ENCODE data around the gene TENM4. TPM values are rescaled to one million over a fixed set of nuclear protein-coding genes. Genes with fewer than 3 reads are reported as not detected.

The TENM4 gene
- total RNA-seq, 1 donor from 2014 or later: 112 TPM

DNA sequence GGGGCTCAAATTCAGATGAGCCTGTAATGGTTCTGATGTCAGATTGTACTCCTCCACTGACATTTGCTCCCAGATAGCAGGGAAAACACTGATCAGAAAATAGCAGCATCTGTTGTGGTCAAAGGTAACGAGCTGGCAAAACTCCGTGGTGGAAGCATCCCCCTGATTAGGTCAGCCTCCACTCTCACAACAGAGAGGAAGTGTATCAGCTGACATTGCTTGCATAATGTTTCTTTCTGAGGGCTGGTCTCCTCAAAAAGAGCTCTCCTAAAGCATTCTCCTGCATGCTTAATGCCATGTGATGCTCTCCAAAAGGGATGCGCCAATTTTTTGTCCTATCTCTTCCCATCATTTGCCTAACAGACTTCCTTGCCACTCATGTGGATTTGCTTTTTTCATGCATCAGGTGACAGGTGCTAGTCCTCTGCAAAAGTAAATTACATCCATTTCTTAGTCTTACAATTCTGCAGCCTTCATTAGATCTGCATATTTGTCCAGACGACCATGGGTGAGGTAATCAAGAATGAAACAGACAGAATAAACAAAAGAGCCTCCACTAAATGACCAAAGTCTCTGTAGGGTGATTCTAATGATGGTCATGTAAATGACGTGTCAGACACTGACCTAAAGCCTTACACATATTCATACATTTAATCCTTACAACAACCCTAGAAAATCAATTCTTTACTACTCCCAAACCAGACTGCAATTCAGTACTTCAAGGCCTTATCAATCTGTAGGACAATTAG lies 6.4 kb upstream of the TENM4 start:
- DNase-seq: no peak

DNA sequence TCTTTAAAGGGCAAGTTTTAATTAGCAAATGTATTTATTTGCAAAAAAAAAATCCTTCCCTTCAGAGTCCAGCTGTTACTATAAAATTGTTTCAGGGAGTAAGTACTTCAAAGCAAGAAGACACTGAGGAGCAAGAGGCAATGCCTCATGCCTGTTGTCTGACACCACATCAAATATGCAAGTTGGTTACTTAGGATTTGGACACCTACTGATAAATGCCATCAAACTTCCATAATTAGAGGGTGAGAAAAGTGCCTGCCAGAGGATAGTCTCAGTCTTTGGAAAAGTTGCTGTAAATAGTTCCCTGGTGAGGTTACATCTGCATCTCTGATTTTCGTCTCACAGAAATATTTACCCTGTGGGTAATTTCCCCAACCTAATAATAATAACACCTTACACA lies 4.1 kb upstream of the TENM4 start:
- DNase-seq: no peak

DNA sequence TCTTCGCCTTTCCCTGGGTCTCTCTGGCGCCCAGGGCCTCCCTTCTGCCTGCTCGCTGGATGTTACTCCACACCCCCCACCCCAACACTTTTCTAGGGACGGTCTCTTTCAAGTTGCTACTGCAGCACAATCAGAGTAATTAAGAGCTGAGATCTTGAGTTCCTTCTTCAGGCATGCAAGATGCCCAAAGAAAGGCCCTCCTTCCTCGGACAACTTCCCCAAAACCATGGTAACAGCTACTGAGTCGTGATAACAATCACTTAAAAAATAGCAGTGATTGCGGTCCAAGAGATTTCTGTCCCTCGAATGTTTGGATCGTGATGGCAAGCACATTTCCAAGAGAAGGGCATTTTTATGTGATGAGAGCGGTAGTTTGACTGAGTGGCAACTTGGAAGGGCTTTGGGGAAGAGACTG lies 638 bp upstream of the TENM4 start:
- DNase-seq: no peak

GRCh38 chr11:79439886-79440570 lies 802 bp downstream of the TENM4 start:
- DNase-seq: no peak

DNA sequence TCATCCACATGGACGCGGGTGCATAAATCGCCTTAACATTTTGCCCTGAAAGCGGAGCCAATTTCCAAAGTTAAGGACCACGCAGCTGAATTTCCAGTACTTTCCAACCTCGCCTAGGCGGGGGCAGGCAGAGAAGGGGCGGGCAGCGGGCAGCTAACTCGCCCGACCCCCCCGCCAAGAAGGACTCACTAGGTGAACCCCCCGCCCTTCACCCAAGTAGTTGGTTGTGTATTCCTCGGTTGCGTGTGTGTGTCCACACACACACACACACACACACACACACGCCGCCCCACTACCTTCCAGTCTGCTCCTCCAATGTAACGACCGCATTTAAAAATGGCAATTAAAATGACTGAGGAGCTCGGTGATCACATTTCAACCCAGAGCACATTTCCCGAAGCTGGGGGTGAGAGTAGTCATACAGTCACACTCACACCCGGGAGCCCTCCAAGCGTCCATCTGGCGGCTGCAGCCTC lies 1.4 kb downstream of the TENM4 start:
- DNase-seq: peak; percentile 48

- DNase-seq: peak; percentile 27
Observed at GRCh38 chr11:79438631-79439409, 2.0 kb downstream of the TENM4 start.

DNA sequence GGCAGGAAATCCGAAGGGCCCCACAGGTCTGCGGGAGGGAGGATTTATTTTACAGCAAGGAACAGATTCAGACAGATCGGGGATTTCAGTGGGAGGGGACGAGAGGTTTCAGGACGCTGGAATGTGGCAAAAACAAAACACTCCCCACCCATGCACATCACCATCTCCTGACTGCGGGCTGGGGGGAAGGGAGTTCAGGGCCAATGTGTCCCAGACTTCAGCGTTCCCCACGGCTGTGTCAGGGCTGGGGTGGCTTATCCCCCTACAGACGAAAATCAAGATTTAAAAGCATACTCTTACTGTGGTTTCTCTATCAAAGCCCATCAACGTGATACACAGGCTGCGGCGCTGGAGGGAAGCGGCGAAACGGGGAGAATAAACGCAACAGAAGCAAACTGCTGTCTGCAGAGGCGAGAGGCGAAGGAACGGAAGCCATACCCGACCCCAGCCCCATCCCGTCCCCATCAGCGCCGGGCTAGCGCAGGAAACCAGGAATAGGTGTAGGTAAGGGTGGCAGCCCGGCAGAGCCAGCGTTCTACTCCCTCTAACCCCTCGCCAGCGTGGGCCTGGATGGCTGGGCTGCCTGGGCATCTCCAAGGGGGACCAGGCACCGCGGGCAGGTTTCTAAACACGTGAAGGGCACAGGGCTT lies 2.7 kb downstream of the TENM4 start:
- DNase-seq: no peak

- no peak for DNase-seq
Observed at GRCh38 chr11:79437278-79437980, 3.4 kb downstream of the TENM4 start.

DNA sequence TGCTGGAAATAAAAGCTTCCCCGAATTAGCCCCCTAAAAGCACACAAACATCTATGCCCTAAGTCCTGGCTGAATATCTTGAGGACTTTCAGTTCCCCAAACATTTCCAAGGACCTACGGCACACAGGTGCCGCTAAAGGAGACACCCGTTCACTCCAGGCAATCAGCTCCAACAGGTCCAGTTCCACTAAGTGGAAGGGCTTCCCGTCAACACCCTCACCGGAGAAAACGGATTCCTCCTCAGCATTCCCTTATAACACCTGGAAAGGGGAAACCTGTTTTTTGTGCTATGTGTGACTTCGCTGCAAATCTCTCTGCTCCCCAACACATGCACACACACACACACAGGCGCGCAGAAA lies 3.9 kb downstream of the TENM4 start:
- no peak for DNase-seq

DNA sequence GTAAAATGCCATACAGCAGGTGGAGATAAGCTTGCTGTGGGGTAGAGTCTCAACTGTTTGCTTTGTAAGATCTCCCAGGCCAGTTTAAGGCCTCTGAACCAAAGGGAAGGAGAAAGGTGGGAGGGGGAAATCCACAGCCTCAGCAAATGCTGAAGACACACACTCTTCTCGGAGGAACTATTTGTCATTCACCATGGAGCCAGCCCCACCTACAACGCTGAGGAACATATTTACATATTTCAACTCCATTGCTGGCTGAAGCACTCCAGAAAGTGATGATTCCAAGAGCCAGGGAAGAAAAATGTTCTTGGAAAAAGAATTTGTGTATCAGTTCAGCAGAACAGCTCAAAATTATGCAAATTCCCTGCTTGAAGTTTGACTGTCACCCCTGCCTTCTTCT lies 6.5 kb downstream of the TENM4 start:
- DNase-seq: no peak

- DNase-seq: no peak
Observed at GRCh38 chr11:79432138-79432537, 8.7 kb downstream of the TENM4 start.

- DNase-seq: no peak
Observed at GRCh38 chr11:79431535-79431934, 9.3 kb downstream of the TENM4 start.

GRCh38 chr11:79430280-79430679 lies 10.6 kb downstream of the TENM4 start:
- no peak for DNase-seq

- no peak for DNase-seq
Observed at GRCh38 chr11:79428406-79428805, 12.4 kb downstream of the TENM4 start.

GRCh38 chr11:79427611-79428327 lies 13.1 kb downstream of the TENM4 start:
- DNase-seq: no peak

DNA sequence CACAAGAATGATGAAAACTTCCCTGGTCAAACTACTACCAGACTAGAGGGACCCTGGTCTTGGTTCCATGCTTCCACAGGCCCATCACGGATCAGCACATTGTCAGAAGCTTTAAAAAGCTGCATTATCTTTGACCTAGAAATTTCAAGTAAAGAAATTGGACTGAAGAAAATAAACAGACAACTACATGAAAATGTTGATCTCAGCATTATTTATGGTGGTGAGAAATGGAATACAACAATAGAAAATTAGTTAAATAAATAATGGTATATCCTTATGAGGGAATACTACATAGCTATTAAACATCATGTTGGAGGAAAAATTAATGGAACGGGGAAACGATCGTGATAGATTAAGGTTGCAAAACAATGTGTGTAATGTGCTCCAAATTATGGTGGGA lies 13.7 kb downstream of the TENM4 start:
- DNase-seq: no peak

GRCh38 chr11:79425463-79425862 lies 15.4 kb downstream of the TENM4 start:
- DNase-seq: no peak

DNA sequence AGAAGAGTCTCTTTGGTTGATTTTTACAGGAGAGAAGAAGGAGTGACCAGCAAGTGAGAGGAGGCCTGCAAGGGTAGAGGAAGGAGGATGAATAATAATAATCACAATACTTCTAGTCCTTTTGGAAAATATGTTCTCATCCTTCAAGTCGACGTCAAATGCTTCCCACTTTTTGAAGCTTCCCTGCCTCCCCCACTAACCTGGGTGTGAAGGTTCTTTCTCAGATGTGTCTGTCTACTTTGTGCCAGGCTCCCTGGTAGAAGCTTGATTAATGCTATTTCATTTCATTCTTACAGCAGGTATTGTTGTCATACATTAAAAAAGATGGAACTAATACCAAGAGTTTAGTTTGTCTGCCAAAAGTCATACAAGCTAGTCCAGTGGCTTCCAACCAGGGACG lies 17.1 kb downstream of the TENM4 start:
- no peak for DNase-seq

GRCh38 chr11:79422866-79423265 lies 18.0 kb downstream of the TENM4 start:
- no peak for DNase-seq

DNA sequence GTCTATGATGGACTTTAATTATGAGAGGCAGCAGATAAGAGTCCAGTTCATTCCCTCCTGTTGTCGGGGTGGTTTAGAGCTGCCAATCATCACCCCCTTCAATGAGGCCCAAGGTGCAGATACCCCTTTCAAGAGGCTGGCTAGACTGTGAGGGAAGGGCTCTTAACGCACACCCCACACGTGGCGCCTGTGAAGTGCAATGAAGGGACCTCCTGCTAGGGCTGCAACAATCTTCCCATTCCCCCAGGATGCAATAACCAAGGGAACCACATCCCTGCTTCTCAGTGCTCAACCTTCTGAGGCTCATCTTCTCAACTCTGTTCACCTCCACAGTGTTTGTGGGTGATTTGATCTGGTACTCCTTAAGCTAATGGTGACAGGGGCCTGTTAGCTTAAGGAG lies 19.0 kb downstream of the TENM4 start:
- DNase-seq: no peak

DNA sequence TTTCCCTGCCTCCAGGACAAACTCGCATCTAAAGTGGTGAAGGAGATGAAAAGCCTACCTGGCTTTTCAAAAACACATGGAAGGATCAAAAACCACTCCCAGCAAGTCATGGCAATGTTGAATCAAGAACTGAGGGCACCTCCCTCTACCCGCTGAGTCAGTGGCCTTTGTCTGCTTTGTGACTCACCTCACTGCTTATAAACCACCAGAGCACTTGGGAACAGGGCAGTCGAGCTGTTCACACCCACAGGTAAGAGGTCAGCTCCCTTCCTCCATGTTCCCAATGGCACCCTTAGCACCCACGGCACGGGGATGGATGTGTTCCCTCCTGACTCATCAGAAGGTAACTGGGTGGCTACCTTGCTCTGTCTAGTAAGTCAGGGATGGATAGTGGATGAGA lies 21.7 kb downstream of the TENM4 start:
- DNase-seq: no peak

Data from occipital lobe (tissue), 2 donors.